Tibial nerve (tissue), 4 donors: ENCODE measurements around the gene LIPH. TPM values are rescaled to one million over a fixed set of nuclear protein-coding genes. Genes with fewer than 3 reads are reported as not detected.

ENCODE experiments used
- DNase-seq, 2 donors: peaks; one replicate each; pipeline ENCODE4 v3.0.0-alpha.2; 2019; ENCODE audit warnings: low spot score in 2 of 2
- H3K27ac ChIP-seq, 4 donors: fragments of 200-600 bp; sonication (generic) in 3 of 4; one replicate each; pipeline ENCODE4 v1.5.1; 2017 to 2019; ENCODE audit warnings: mild to moderate bottlenecking in 1 of 4
- H3K27me3 ChIP-seq, 2 donors: fragments of 200-600 bp; sonication (generic) in 1 of 2; one replicate each; pipeline versions ENCODE4 v1.5.1 to v1.6.0; 2017 to 2019
- H3K36me3 ChIP-seq, 3 donors: fragments of 200-600 bp; sonication (generic); one replicate each; pipeline ENCODE4 v1.5.1; 2018 to 2019
- H3K4me1 ChIP-seq, 4 donors: fragments of 200-600 bp; sonication (generic) in 3 of 4; one replicate each; pipeline ENCODE4 v1.5.1; 2017 to 2019
- H3K4me3 ChIP-seq, 4 donors: fragments of 200-600 bp; sonication (generic) in 3 of 4; one replicate each; pipeline ENCODE4 v1.5.1; 2017 to 2019; ENCODE audit warnings: mild to moderate bottlenecking in 1 of 4, moderate library complexity in 1 of 4
- H3K9me3 ChIP-seq, 4 donors: fragments of 200-600 bp; sonication (generic) in 3 of 4; one replicate each; pipeline ENCODE4 v1.5.1; 2017 to 2019
- EP300 ChIP-seq, 2 donors: sonication (generic); formaldehyde crosslinking; IDR thresholded peaks; one replicate each; pipeline ENCODE4 v1.6.1; 2017; ENCODE audit warnings: antibody characterized with exemption in 2 of 2, mild to moderate bottlenecking in 1 of 2
- POLR2A ChIP-seq, 2 donors: fragments of 450-650 bp; IDR thresholded peaks; one replicate each; pipeline ENCODE4 v1.6.1; 2017; ENCODE audit warnings: antibody characterized with exemption in 2 of 2, mild to moderate bottlenecking in 2 of 2, moderate library complexity in 2 of 2
- WGBS, 2 donors: methylation state at CpG; one replicate each; pipeline ENCODE4 v1.1.5; 2018; 5-methylcytosine and 5-hydroxymethylcytosine counted together
- total RNA-seq, 4 donors: library from RNA; depleted of rRNA; stranded (reverse); fragments of >200 nt; gene quantifications; one replicate each; pipeline ENCODE4 v1.1.0, GENCODE V29; 2016
- TF ChIP-seq, protein P1 (sequence below), 5 experiments: fragments of 200-600 bp in 3 of 5; fragments of 450-650 bp in 2 of 5; sonication (generic) in 3 of 5; IDR thresholded peaks; one replicate each; pipeline ENCODE4 v1.5.1; 2016 to 2019; ENCODE audit warnings: antibody characterized with exemption in 5 of 5, mild to moderate bottlenecking in 3 of 5, moderate library complexity in 2 of 5

LIPH gene
- total RNA-seq, 4 donors from 2014 or later = 0.20 to 0.30 (median 0.21) TPM; not detected in 1

DNA sequence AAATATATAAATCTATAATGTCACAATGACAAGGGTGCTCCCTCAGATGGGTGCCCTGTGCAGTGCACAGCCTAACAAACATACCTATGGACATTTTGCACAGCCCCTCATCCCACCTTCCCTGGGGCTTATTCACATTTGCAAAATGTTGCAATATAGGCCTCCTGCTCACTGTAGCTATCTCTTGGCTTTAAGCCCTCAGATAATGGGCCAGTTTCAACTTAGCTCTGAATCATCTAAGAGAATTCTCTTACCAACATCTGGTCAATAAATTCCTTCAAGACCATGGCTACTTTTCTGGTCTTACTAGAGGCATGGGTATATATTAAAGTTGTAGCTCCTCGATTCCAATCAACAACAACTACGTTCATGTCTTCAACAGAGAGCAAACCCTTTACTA is 17.9 kb downstream of the LIPH start:
- TF ChIP-seq POLR2A (IDR thresholded peaks at IDR 0.05) (no peak), EP300 (IDR thresholded peaks at IDR 0.05) (no peak)
- TF ChIP-seq, protein P1, sequence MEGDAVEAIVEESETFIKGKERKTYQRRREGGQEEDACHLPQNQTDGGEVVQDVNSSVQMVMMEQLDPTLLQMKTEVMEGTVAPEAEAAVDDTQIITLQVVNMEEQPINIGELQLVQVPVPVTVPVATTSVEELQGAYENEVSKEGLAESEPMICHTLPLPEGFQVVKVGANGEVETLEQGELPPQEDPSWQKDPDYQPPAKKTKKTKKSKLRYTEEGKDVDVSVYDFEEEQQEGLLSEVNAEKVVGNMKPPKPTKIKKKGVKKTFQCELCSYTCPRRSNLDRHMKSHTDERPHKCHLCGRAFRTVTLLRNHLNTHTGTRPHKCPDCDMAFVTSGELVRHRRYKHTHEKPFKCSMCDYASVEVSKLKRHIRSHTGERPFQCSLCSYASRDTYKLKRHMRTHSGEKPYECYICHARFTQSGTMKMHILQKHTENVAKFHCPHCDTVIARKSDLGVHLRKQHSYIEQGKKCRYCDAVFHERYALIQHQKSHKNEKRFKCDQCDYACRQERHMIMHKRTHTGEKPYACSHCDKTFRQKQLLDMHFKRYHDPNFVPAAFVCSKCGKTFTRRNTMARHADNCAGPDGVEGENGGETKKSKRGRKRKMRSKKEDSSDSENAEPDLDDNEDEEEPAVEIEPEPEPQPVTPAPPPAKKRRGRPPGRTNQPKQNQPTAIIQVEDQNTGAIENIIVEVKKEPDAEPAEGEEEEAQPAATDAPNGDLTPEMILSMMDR (IDR thresholded peaks at IDR 0.05) = no peak
- no peak for DNase-seq
- 95 to 98% methylated on average over 2 of the region's 2 CpGs for WGBS, 2 donors

DNA sequence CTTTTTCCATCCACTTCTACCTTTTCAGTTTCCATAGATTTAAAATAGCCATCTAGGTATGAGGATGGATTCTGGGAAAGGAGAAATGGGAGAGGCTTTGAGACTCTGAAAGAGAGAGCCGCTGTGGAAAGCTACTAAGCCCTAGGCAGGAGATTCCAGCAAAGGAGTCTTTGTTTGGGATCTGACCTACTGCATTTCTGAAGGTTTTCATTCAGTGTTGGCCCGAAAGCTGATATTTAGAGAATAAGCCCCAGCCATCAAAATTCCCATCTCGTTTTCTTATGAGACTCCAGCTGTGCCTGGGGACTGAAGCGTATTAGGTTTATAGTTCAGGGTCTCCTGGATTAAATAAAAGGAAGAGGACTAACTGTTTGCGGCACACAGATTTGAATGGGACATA is 19.5 kb downstream of the LIPH start:
- TF ChIP-seq POLR2A (IDR thresholded peaks at IDR 0.05) = no peak
- TF ChIP-seq, protein P1 (IDR thresholded peaks at IDR 0.05) = no peak
- TF ChIP-seq EP300 (IDR thresholded peaks at IDR 0.05) = no peak
- Histone ChIP-seq H3K4me3 (no peak overlapping the region), H3K4me1 (peaks cover 0 to 6% (median 0%) of the 10 kb centered on the region in 4 donors), H3K9me3 (no peaks in the 10 kb centered on the region), H3K27me3 (no peaks in the 10 kb centered on the region), H3K36me3 (no peaks in the 10 kb centered on the region), H3K27ac (no peak overlapping the region)
- DNase-seq = no peak
- 25 to 34% methylated on average over 5 of the region's 5 CpGs for whole genome bisulfite sequencing, 2 donors

More for the DNA sequence above, 17.9 kb downstream of the LIPH start:
- no peak overlapping the region for H3K4me3 ChIP-seq
- H3K9me3 ChIP-seq = no peaks in the 10 kb centered on the region
- peaks cover 0 to 7% (median 0%) of the 10 kb centered on the region in 4 donors for H3K4me1 ChIP-seq
- H3K36me3 ChIP-seq = no peaks in the 10 kb centered on the region
- H3K27ac ChIP-seq = no peak overlapping the region
- H3K27me3 ChIP-seq = no peaks in the 10 kb centered on the region

GRCh38 chr3:185530856-185531255 is 21.5 kb downstream of the LIPH start:
- no peaks in the 10 kb centered on the region for H3K4me1 ChIP-seq
- 59% methylated on average over 5 of the region's 5 CpGs for WGBS, 2 donors
- TF ChIP-seq EP300 (IDR thresholded peaks at IDR 0.05) (no peak), POLR2A (IDR thresholded peaks at IDR 0.05) (no peak)
- TF ChIP-seq, protein P1 (IDR thresholded peaks at IDR 0.05) = no peak
- no peaks in the 10 kb centered on the region for H3K36me3 ChIP-seq
- H3K4me3 ChIP-seq = no peak overlapping the region
- no peak overlapping the region for H3K27ac ChIP-seq
- no peaks in the 10 kb centered on the region for H3K9me3 ChIP-seq
- H3K27me3 ChIP-seq = no peaks in the 10 kb centered on the region
- DNase-seq = no peak

GRCh38 chr3:185528532-185528931 is 23.9 kb downstream of the LIPH start:
- H3K4me3 ChIP-seq = no peak overlapping the region
- TF ChIP-seq POLR2A (IDR thresholded peaks at IDR 0.05) = no peak
- TF ChIP-seq, protein P1 (IDR thresholded peaks at IDR 0.05) = no peak
- no peak for TF ChIP-seq EP300 (IDR thresholded peaks at IDR 0.05)
- 85 to 87% methylated on average over 6 of the region's 6 CpGs for WGBS, 2 donors

GRCh38 chr3:185527364-185527763 is 25.0 kb downstream of the LIPH start:
- 79 to 87% methylated on average over 9 of the region's 9 CpGs for WGBS, 2 donors
- Histone ChIP-seq H3K36me3 (no peaks in the 10 kb centered on the region), H3K4me1 (no peaks in the 10 kb centered on the region), H3K27me3 (no peaks in the 10 kb centered on the region), H3K4me3 (no peak overlapping the region), H3K9me3 (no peaks in the 10 kb centered on the region), H3K27ac (no peak overlapping the region)
- DNase-seq = no peak
- TF ChIP-seq EP300 (IDR thresholded peaks at IDR 0.05) (no peak), POLR2A (IDR thresholded peaks at IDR 0.05) (no peak)
- TF ChIP-seq, protein P1 (IDR thresholded peaks at IDR 0.05) = no peak

More at GRCh38 chr3:185528532-185528931, 23.9 kb downstream of the LIPH start:
- no peaks in the 10 kb centered on the region for H3K9me3 ChIP-seq
- no peaks in the 10 kb centered on the region for H3K4me1 ChIP-seq
- no peaks in the 10 kb centered on the region for H3K27me3 ChIP-seq
- no peaks in the 10 kb centered on the region for H3K36me3 ChIP-seq
- no peak for DNase-seq
- no peak overlapping the region for H3K27ac ChIP-seq
